Esophagus muscularis mucosa (tissue), 4 donors: ENCODE results near the gene VSTM5. TPM values are rescaled to one million over a fixed set of nuclear protein-coding genes. Genes with fewer than 3 reads are reported as not detected.

Experiments
- DNase-seq: peaks from one replicate; pipeline ENCODE4 v3.0.0-alpha.2; 2017; ENCODE audit errors: extremely low spot score
- H3K27ac ChIP-seq, 4 donors: fragments of 200-600 bp; sonication (generic); replicated peaks in 1 of 4; 1 replicate in 3 of 4; 2 replicates in 1 of 4; pipeline ENCODE4 v1.5.1; 2016 to 2019; ENCODE audit warnings: mild to moderate bottlenecking in 1 of 4
- H3K27me3 ChIP-seq, 4 donors: fragments of 200-600 bp; sonication (generic); one replicate each; pipeline versions ENCODE4 v1.5.1 to v1.6.0; 2016 to 2019
- H3K36me3 ChIP-seq, 4 donors: fragments of 200-600 bp; sonication (generic); one replicate each; pipeline ENCODE4 v1.5.1; 2016 to 2019
- H3K4me1 ChIP-seq, 4 donors: fragments of 200-600 bp; sonication (generic); one replicate each; pipeline ENCODE4 v1.5.1; 2016 to 2019
- H3K4me3 ChIP-seq, 4 donors: fragments of 200-600 bp; sonication (generic); 1 replicate in 2 of 4; 2 replicates in 2 of 4; pipeline ENCODE4 v1.5.1; 2016 to 2019; ENCODE audit warnings: mild to moderate bottlenecking in 4 of 4, moderate library complexity in 1 of 4
- H3K9me3 ChIP-seq, 4 donors: fragments of 200-600 bp; sonication (generic); 1 replicate in 3 of 4; 2 replicates in 1 of 4; pipeline ENCODE4 v1.5.1; 2016 to 2019
- CTCF ChIP-seq, 3 experiments: fragments of 200-600 bp in 2 of 3; fragments of 450-650 bp in 1 of 3; sonication (generic) in 2 of 3; IDR thresholded peaks; one replicate each; pipeline ENCODE4 v1.5.1; 2017 to 2019; ENCODE audit warnings: antibody characterized with exemption in 3 of 3, mild to moderate bottlenecking in 2 of 3, moderate library complexity in 1 of 3
- EP300 ChIP-seq: sonication (generic); formaldehyde crosslinking; IDR thresholded peaks from one replicate; pipeline ENCODE4 v1.6.1; 2017; ENCODE audit warnings: antibody characterized with exemption
- POLR2A ChIP-seq: fragments of 450-650 bp; IDR thresholded peaks from one replicate; pipeline ENCODE4 v1.6.1; 2017; ENCODE audit warnings: antibody characterized with exemption, moderate library complexity, mild to moderate bottlenecking, low read depth
- POLR2AphosphoS5 ChIP-seq, 2 donors: sonication (generic); formaldehyde crosslinking; IDR thresholded peaks; one replicate each; pipeline ENCODE4 v1.6.1; 2017; ENCODE audit warnings: antibody characterized with exemption in 2 of 2
- WGBS: methylation state at CpG from one replicate; pipeline ENCODE4 v1.1.5; 2018; 5-methylcytosine and 5-hydroxymethylcytosine counted together
- intact Hi-C: fragments of 100-400 bp; cut with DNase I; formaldehyde crosslinking; loops from one replicate; pipeline ENCODE4 v1.15.1; 2023
- total RNA-seq, 4 donors: library from RNA; depleted of rRNA; stranded (reverse); fragments of >200 nt; gene quantifications; one replicate each; pipeline versions ENCODE4 v1.1.0 to v1.2.1, GENCODE V29; 2016

VSTM5 gene
- total RNA-seq, 4 donors from 2014 or later, result 0.17 to 0.39 (median 0.17) TPM; not detected in 1

GRCh38 chr11:93796441-93797231 is 53.8 kb downstream of the VSTM5 start:
- intact Hi-C loops, result loop anchor here (10.0 kb wide), 1 partner anchor 122 kb away; no protein-coding TSS in a partner anchor
- no peak for TF ChIP-seq CTCF (IDR thresholded peaks at IDR 0.05)
- TF ChIP-seq POLR2AphosphoS5 (IDR thresholded peaks at IDR 0.05), result no peak
- TF ChIP-seq EP300, result no peak
- no peak overlapping the region for H3K27ac ChIP-seq
- no peak for DNase-seq
- no peak overlapping the region for H3K4me3 ChIP-seq
- no peaks in the 10 kb centered on the region for H3K9me3 ChIP-seq
- peaks cover 77 to 99% (median 92%) of the 10 kb centered on the region in 4 donors for H3K36me3 ChIP-seq
- no peaks in the 10 kb centered on the region for H3K4me1 ChIP-seq
- 94% methylated on average over 6 of the region's 6 CpGs for WGBS
- no peaks in the 10 kb centered on the region for H3K27me3 ChIP-seq

- intact Hi-C loops, result loop anchor here (10.0 kb wide), 1 partner anchor 117 kb away; no protein-coding TSS in a partner anchor
- H3K36me3 ChIP-seq, result peaks cover 67 to 88% (median 82%) of the 10 kb centered on the region in 4 donors
- no peak for TF ChIP-seq CTCF (IDR thresholded peaks at IDR 0.05)
- no peak for TF ChIP-seq POLR2AphosphoS5 (IDR thresholded peaks at IDR 0.05)
- no peak for TF ChIP-seq EP300
- no peak for TF ChIP-seq POLR2A
- peaks cover 11 to 18% (median 14%) of the 10 kb centered on the region in 4 donors for H3K4me1 ChIP-seq
- H3K9me3 ChIP-seq, result no peaks in the 10 kb centered on the region
- WGBS, result 92% methylated on average over 5 of the region's 5 CpGs
- no peak overlapping the region for H3K27ac ChIP-seq
- H3K4me3 ChIP-seq, result no peak overlapping the region
- DNase-seq, result no peak
- H3K27me3 ChIP-seq, result no peaks in the 10 kb centered on the region
Observed at GRCh38 chr11:93791493-93791892, 58.9 kb downstream of the VSTM5 start.

- WGBS, result under 1% methylated on average over 13 of the region's 13 CpGs
- intact Hi-C loops, result loop anchor here (2.0 kb wide), 1 partner anchor 44 kb away; the partner anchor contains the start of genes C11orf54 and TAF1D
- DNase-seq, result no peak
Observed at GRCh38 chr11:93784935-93785360, 65.5 kb downstream of the VSTM5 start.

GRCh38 chr11:93784145-93784934 is 66.1 kb downstream of the VSTM5 start, which contains the start of gene MED17:
TSS of gene MED17 (plus strand) at chr11:93784282. CDS start at chr11:93784514, 232 bp downstream.
- Histone ChIP-seq H3K36me3 (peaks cover 0 to 16% (median 13%) of the 10 kb centered on the region in 4 donors), H3K27me3 (no peaks in the 10 kb centered on the region), H3K9me3 (no peaks in the 10 kb centered on the region), H3K4me1 (peaks cover 29 to 39% (median 35%) of the 10 kb centered on the region in 4 donors), H3K4me3 (peak within 1 kb of the TSS; percentile 80 to 98 (median 85)), H3K27ac (peak within 1 kb of the TSS; percentile 92 to 99 (median 94))
- under 1% methylated on average over 30 of the region's 72 CpGs for WGBS
- peak; percentile 34 to 57 (median 52) for TF ChIP-seq CTCF (IDR thresholded peaks at IDR 0.05)
- TF ChIP-seq POLR2AphosphoS5 (IDR thresholded peaks at IDR 0.05), result peak; percentile 95 to 98
- TF ChIP-seq EP300, result no peak
- TF ChIP-seq POLR2A, result no peak
- intact Hi-C loops, result loop anchor here (2.0 kb wide), 1 partner anchor 44 kb away; the partner anchor contains the start of genes C11orf54 and TAF1D
- peak; percentile 96 for DNase-seq

More at GRCh38 chr11:93784935-93785360, 65.5 kb downstream of the VSTM5 start:
- Histone ChIP-seq H3K27ac (peak overlapping the region; percentile 92 to 99 (median 94)), H3K9me3 (no peaks in the 10 kb centered on the region), H3K4me1 (peaks cover 29 to 39% (median 35%) of the 10 kb centered on the region in 4 donors), H3K36me3 (peaks cover 4 to 22% (median 18%) of the 10 kb centered on the region in 4 donors), H3K4me3 (peak overlapping the region; percentile 80 to 98 (median 85)), H3K27me3 (no peaks in the 10 kb centered on the region)
- TF ChIP-seq POLR2AphosphoS5 (IDR thresholded peaks at IDR 0.05) (no peak), CTCF (IDR thresholded peaks at IDR 0.05) (no peak), EP300 (no peak), POLR2A (no peak)
